ENCODE measurements around the gene POR.

GRCh38 chr7:75985518-75986146, 70.7 kb downstream of the POR start:
- TF ChIP-seq CTCF (IDR thresholded peaks at IDR 0.05) (no peak), POLR2A (IDR thresholded peaks at IDR 0.05) (peak; percentile 18 to 75)

Data from adrenal gland (tissue), 5 donors.